Kidney glomerular epithelial cell (primary cell): ENCODE data around the gene PLPPR4.
"Not testable (repeated sequence)": the region's sequence is repeated elsewhere in the genome, so short reads cannot be mapped to it uniquely, and the experiment has no call there.

ENCODE experiments used
- DNase-seq: peaks from one replicate; lab custom pipeline; 2025; lab: John Stamatoyannopoulos, UW

The PLPPR4 gene

GRCh38 chr1:99269321-99269720 lies 5.0 kb downstream of the PLPPR4 start:
- no peak for DNase-seq

DNA sequence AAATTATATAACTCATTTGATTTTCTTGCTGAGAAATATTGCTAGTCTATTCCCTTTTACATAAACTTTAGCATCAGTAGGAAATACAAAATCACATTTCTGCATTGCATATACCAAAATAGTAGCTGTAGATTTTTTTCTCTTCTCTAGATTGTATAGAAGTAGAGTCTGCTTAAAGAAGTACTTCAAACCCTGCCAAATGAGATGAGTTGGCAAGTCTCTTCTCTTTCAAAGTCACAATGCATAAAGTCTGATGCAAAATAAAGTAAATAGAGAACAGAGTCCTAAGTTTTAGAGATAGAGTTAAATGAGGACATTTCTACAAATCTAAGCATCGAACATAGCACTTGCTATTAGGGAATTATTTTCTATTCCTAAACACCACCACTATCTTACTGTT lies 6.4 kb downstream of the PLPPR4 start:
- DNase-seq: no peak

DNA sequence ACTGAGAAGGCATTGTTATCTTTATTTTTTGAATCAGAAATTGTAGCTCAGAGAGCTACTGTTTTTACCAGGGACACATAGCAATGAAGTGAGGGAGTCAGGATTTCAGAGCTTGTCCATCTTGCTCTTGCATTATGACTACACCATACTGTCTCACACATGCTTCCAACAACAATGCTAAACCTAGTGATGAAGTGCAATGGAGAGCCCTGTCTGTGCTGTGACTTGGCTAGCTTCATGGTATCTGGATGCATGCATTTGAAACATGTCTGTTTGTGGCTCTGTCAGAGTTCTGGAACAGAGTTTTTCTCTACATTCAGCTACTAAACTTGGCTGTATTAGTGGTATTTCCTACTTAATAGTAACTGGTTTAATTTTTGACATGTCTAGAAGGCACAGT lies 7.0 kb downstream of the PLPPR4 start:
- DNase-seq: no peak

DNA sequence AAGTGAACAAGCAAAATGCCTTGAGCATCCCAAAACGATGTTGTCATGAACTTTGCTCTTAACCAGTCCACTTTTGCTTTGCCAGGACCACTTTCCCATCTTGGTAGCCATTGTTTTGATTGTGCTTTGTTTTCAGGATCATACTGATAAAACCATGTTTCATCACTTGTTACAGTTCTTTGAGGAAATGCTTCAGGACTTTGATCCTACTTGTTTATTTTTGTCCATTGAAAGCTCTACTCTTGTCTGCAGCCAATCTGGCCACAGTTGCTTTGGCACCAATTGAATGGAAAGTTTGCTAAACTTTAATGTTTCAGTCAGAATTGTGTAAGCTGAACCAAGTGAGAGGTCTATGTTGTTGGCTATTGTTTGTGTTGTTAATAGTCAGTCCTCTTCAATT lies 12.8 kb downstream of the PLPPR4 start:
- DNase-seq: no peak

GRCh38 chr1:99279525-99279924 lies 15.2 kb downstream of the PLPPR4 start:
- DNase-seq: no peak

DNA sequence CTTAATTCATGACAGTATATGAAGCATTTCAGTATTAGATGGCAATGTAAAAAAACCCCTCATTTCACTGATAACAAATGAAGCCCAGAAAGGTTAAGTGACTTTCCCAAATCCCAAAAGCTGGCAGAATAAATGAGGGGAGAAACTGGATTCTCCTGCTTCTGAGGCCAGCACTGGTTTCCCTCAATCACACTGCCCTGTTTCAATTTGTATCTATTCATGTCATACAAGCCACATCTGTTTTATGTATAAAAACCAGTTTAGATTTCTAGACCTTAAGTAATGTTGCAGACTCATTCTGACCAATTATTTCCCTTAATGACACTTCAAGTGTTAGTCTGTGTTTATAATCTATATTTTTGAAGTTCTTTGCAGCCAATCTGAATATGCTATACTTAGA lies 16.8 kb downstream of the PLPPR4 start:
- DNase-seq: no peak

DNA sequence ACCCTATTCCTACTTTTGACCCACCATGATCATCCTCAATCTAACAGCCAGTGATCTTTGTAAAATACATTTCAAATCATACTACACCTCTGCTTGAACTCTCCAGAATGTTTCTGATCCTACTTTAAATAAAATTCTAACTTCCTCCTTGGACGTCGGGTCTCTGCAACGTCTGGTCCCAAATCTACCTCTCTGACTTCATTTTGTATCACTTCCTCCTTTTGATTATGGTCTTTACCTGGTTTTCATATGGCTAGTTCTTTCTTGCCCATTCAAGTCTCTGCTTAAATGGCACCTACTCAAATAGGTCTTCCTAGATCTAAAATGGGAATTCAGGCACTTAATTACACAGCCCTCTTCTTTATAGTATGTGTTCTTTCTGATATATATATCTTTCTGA lies 18.2 kb downstream of the PLPPR4 start:
- DNase-seq: no peak

- not testable (repeated sequence) for DNase-seq
Observed at GRCh38 chr1:99283521-99283920, 19.2 kb downstream of the PLPPR4 start.

DNA sequence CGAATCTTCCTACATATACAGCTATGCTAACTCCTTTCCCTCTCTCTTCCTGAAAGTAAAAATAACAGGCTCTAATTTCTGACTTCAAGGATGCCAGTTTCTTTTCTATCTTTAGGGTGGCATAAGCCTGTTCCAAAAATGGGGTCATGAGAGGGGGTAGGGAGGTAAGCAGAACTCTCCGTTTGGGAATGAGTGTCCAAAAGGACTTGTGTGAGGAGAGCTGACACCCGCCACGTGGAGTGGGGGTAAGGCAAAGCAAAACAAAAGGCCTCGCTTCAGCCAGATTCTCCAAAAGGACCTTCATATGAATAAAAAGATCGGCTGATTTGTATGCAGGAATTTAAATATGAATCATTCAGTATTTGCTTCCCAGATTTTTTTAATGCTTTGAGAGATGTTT lies 28.6 kb downstream of the PLPPR4 start:
- DNase-seq: no peak

DNA sequence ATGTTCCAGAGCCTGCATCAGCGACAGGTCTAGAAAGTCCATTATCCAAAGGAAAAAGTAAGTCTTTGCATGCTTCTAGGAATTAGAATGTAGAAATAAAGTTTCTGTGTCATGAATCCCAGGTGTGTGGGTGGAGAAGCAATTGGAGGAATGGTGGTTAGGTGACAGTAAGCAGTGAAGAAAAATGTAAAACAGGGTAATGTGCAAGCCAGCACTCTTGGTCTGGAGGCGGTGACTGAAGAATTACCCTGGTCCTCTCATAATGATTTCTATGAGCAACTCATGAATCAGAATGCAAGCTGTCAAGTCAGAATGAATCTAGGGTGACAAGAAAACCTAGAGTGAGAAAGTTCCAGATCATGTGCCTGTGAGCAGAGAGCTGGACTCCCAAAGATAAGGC lies 33.6 kb downstream of the PLPPR4 start:
- DNase-seq: no peak

- DNase-seq: no peak
Observed at GRCh38 chr1:99304725-99305282, 40.5 kb downstream of the PLPPR4 start.

DNA sequence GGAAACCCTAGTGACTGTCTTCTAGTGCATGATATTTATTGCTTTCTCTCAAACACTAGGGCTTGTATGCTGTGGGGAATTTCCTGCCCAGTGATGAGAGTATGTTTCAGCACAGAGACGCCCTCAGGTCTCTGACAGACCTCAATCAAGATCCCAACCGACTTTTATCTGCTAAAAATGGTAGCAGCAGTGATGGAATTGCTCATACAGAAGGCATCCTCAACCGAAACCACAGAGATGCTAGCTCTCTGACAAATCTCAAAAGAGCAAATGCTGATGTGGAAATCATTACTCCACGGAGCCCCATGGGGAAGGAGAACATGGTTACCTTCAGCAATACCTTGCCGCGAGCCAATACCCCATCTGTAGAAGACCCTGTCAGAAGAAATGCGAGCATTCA lies 41.3 kb downstream of the PLPPR4 start:
- no peak for DNase-seq

GRCh38 chr1:99306056-99306455 lies 41.8 kb downstream of the PLPPR4 start:
- no peak for DNase-seq

- DNase-seq: no peak
Observed at GRCh38 chr1:99306644-99307043, 42.4 kb downstream of the PLPPR4 start.

GRCh38 chr1:99315305-99315704 lies 51.0 kb downstream of the PLPPR4 start:
- no peak for DNase-seq

- no peak for DNase-seq
Observed at GRCh38 chr1:99326215-99326949, 62.1 kb downstream of the PLPPR4 start.

- no peak for DNase-seq
Observed at GRCh38 chr1:99327357-99327756, 63.1 kb downstream of the PLPPR4 start.

GRCh38 chr1:99328171-99328570 lies 63.9 kb downstream of the PLPPR4 start:
- DNase-seq: no peak

GRCh38 chr1:99331083-99331482 lies 66.8 kb downstream of the PLPPR4 start:
- no peak for DNase-seq

DNA sequence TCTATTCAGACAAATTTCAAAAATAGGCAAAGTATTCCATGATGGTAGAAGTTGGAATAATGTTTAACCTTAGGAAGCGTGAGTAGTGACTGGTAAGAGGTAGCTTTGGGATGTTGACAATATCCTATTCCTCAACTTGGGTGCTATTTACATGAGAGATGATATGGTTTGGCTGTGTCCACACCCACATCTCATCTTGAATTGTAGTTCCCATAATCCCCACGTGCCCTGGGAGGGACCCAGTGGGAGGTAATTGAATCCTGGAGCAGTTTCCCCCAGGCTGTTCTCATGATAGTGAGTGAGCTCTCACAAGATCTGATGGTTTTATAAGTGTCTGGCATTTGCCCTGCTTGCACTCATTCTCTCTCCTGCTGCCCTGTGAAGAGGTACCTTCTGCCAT lies 67.3 kb downstream of the PLPPR4 start:
- DNase-seq: no peak

DNA sequence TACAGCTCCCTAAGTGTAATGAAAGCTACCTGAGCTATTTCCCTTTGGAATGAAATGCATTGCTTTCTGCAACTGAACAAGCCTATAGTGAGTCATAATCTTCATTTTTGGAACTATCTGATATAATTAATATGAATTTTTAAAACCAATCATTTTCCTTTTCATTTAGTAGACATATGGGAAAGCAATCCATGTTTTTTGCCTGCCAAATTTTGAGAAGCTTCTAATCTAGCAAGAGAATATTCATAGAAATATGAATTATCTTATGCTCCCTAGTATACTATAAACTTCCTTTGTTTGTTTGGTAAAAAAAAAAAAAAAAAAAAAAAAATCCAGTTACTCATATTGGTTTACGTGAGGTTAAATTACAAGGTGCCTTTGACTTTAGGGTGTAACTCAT lies 68.3 kb downstream of the PLPPR4 start:
- no peak for DNase-seq

DNA sequence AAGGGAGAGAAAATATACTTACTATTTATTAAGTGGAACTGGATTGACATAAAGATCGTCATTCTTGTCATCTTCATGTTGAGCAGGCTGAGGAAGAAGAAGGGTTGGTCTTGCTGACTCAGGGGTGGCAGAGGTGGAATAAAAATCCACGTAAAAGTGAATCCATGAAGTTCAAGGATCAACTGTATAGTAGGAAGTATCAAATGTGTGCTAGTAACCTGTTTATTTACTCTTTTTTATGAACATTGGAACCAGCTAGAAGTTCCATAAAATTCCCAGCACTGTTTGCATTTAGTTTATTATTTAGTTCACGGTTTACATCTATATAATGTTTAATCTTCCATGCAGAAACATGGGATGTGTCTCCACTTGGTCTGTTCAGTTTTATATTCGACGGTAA lies 70.7 kb downstream of the PLPPR4 start:
- no peak for DNase-seq

- no peak for DNase-seq
Observed at GRCh38 chr1:99347041-99347684, 82.9 kb downstream of the PLPPR4 start.
